Measurements from ENCODE around the gene IP6K3.

DNA sequence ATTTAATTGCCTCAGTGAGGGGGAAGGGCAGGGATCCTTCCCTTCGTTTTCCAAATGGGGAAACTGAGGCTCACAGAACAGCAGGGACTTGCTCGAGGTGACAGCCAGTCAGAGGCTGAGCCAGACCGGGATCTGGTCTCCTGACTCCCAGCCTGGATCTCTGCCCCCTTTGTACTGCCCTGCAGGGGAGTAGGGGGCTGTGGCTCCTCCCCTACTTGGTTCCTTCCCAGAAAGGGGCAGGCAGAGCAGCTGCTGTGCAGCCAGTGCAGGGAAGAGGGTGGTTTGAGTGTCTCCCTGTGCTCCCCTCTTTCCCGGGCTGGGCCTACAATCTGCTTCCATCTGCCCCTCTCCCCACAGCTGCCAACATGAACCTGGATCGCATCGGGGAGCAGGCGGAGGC, 72.9 kb downstream of the IP6K3 start:
- TF ChIP-seq, protein P1, sequence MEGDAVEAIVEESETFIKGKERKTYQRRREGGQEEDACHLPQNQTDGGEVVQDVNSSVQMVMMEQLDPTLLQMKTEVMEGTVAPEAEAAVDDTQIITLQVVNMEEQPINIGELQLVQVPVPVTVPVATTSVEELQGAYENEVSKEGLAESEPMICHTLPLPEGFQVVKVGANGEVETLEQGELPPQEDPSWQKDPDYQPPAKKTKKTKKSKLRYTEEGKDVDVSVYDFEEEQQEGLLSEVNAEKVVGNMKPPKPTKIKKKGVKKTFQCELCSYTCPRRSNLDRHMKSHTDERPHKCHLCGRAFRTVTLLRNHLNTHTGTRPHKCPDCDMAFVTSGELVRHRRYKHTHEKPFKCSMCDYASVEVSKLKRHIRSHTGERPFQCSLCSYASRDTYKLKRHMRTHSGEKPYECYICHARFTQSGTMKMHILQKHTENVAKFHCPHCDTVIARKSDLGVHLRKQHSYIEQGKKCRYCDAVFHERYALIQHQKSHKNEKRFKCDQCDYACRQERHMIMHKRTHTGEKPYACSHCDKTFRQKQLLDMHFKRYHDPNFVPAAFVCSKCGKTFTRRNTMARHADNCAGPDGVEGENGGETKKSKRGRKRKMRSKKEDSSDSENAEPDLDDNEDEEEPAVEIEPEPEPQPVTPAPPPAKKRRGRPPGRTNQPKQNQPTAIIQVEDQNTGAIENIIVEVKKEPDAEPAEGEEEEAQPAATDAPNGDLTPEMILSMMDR (IDR thresholded peaks at IDR 0.05; ENCODE audit: low read depth, low read length, poor library complexity, severe bottlenecking) = no peak
- TF ChIP-seq EZH2phosphoT487 (IDR thresholded peaks at IDR 0.05; ENCODE audit: borderline replicate concordance, low read length) = no peak

All from DOHH2 (cell line).